Activated CD4-positive, alpha-beta T cell treated with anti-CD3 and anti-CD28 coated beads for 24 hours (primary cell): Measurements from ENCODE around the gene IRAK1BP1.
"Not testable (repeated sequence)": the region's sequence is repeated elsewhere in the genome, so short reads cannot be mapped to it uniquely, and the experiment has no call there.

ENCODE experiments used
- DNase-seq, 2 donors: peaks; one replicate each; pipeline ENCODE4 v3.0.0-alpha.2; 2020; ENCODE audit warnings: low read depth in 2 of 2

Gene IRAK1BP1

GRCh38 chr6:78889901-78890300, 22.6 kb downstream of the IRAK1BP1 start:
- not testable (repeated sequence) for DNase-seq

GRCh38 chr6:78896227-78896626, 28.9 kb downstream of the IRAK1BP1 start:
- no peak for DNase-seq

- no peak for DNase-seq
These were observed 41.3 kb downstream of the IRAK1BP1 start for GRCh38 chr6:78908621-78909020.

- no peak for DNase-seq
These were observed 42.0 kb downstream of the IRAK1BP1 start for GRCh38 chr6:78909391-78909790.

GRCh38 chr6:78910010-78910409, 42.7 kb downstream of the IRAK1BP1 start:
- no peak for DNase-seq

- peak in 1 of 2 donors; percentile 10 for DNase-seq
These were observed 43.3 kb downstream of the IRAK1BP1 start for GRCh38 chr6:78910591-78911171.

GRCh38 chr6:78911218-78911940, 44.0 kb downstream of the IRAK1BP1 start:
- no peak for DNase-seq

GRCh38 chr6:78916411-78916810, 49.1 kb downstream of the IRAK1BP1 start:
- DNase-seq: no peak

- DNase-seq: no peak
These were observed 50.4 kb downstream of the IRAK1BP1 start for GRCh38 chr6:78917788-78918187.

- not testable (repeated sequence) for DNase-seq
These were observed 53.8 kb downstream of the IRAK1BP1 start for GRCh38 chr6:78921168-78921567.

GRCh38 chr6:78925317-78925716, 58.0 kb downstream of the IRAK1BP1 start:
- DNase-seq: no peak

- DNase-seq: no peak
These were observed 68.2 kb downstream of the IRAK1BP1 start for GRCh38 chr6:78935553-78935952.

- no peak for DNase-seq
These were observed 69.2 kb downstream of the IRAK1BP1 start for GRCh38 chr6:78936515-78936914.

- DNase-seq: no peak
These were observed 75.1 kb downstream of the IRAK1BP1 start for GRCh38 chr6:78942446-78942845.

GRCh38 chr6:78947529-78947928, 80.2 kb downstream of the IRAK1BP1 start:
- no peak for DNase-seq

GRCh38 chr6:78947962-78948361, 80.6 kb downstream of the IRAK1BP1 start:
- DNase-seq: no peak

- no peak for DNase-seq
These were observed 81.4 kb downstream of the IRAK1BP1 start for GRCh38 chr6:78948785-78949184.

- no peak for DNase-seq
These were observed 85.0 kb downstream of the IRAK1BP1 start for GRCh38 chr6:78952362-78952761.
